Upper lobe of left lung (tissue), 6 donors: ENCODE data around the gene DNLZ. TPM values are rescaled to one million over a fixed set of nuclear protein-coding genes. Genes with fewer than 3 reads are reported as not detected.
A peak's percentile ranks its signal among the peaks of the same experiment; 100 is the strongest.

Experiments
- ATAC-seq, 2 donors: fragments of 200-7000 bp; cut with Tn5 transposase; one replicate each; pipeline ENCODE4 v1.9.1; 2022; ENCODE audit warnings: mild to moderate bottlenecking in 2 of 2, moderate library complexity in 2 of 2; ENCODE audit not compliant: low FRiP score in 2 of 2
- DNase-seq, 2 donors: peaks; one replicate each; pipeline ENCODE4 v3.0.0-alpha.2; 2019 to 2020
- H3K27ac ChIP-seq, 4 donors: fragments of 200-600 bp; sonication (generic); one replicate each; pipeline ENCODE4 v1.5.1; 2016 to 2019
- H3K27me3 ChIP-seq, 4 donors: fragments of 200-600 bp; sonication (generic); one replicate each; pipeline ENCODE4 v1.5.1; 2017 to 2019
- H3K36me3 ChIP-seq, 4 donors: fragments of 200-600 bp; sonication (generic); one replicate each; pipeline ENCODE4 v1.5.1; 2016 to 2019
- H3K4me1 ChIP-seq, 4 donors: fragments of 200-600 bp; sonication (generic); one replicate each; pipeline ENCODE4 v1.5.1; 2018 to 2019
- H3K4me3 ChIP-seq, 4 donors: fragments of 200-600 bp; sonication (generic); one replicate each; pipeline ENCODE4 v1.5.1; 2017 to 2019; ENCODE audit warnings: mild to moderate bottlenecking in 2 of 4, moderate library complexity in 1 of 4
- H3K9me3 ChIP-seq, 4 donors: fragments of 200-600 bp; sonication (generic); one replicate each; pipeline ENCODE4 v1.5.1; 2018 to 2019
- EP300 ChIP-seq, 4 donors: sonication (generic); formaldehyde crosslinking; IDR thresholded peaks; one replicate each; pipeline ENCODE4 v1.5.1; 2017; ENCODE audit warnings: antibody characterized with exemption in 4 of 4, control low read depth in 2 of 4
- POLR2A ChIP-seq, 4 donors: fragments of 450-650 bp; IDR thresholded peaks; one replicate each; pipeline ENCODE4 v1.5.1; 2016 to 2017; ENCODE audit warnings: antibody characterized with exemption in 4 of 4, mild to moderate bottlenecking in 2 of 4
- POLR2AphosphoS5 ChIP-seq, 2 donors: sonication (generic); formaldehyde crosslinking; IDR thresholded peaks; one replicate each; pipeline ENCODE4 v1.5.1; 2017; ENCODE audit warnings: antibody characterized with exemption in 2 of 2
- WGBS, 2 donors: methylation state at CpG; one replicate each; pipeline ENCODE4 v1.1.5; 2017 to 2018; 5-methylcytosine and 5-hydroxymethylcytosine counted together
- total RNA-seq, 6 donors: library from RNA; depleted of rRNA in 4 of 6; stranded (reverse); fragments of >200 nt in 4 of 6; gene quantifications; one replicate each; pipeline versions ENCODE4 v1.1.0 to v1.2.1, GENCODE V29; 2016 to 2021
- TF ChIP-seq, protein P1 (sequence below), 6 experiments: fragments of 450-650 bp in 4 of 6; fragments of 200-600 bp in 2 of 6; sonication (generic) in 2 of 6; IDR thresholded peaks; one replicate each; pipeline ENCODE4 v1.5.1; 2016 to 2019; ENCODE audit warnings: antibody characterized with exemption in 6 of 6
- donor health status: DM: no; HTN: no; CAD: no; lungs with moderate emphysema.
- donor health status: DM: no; HTN: yes; CAD: no; lungs with severe emphysema.

The DNLZ gene
- total RNA-seq, 6 donors from 2014 or later, result 5.2 to 35.9 (median 19.4) TPM

DNA sequence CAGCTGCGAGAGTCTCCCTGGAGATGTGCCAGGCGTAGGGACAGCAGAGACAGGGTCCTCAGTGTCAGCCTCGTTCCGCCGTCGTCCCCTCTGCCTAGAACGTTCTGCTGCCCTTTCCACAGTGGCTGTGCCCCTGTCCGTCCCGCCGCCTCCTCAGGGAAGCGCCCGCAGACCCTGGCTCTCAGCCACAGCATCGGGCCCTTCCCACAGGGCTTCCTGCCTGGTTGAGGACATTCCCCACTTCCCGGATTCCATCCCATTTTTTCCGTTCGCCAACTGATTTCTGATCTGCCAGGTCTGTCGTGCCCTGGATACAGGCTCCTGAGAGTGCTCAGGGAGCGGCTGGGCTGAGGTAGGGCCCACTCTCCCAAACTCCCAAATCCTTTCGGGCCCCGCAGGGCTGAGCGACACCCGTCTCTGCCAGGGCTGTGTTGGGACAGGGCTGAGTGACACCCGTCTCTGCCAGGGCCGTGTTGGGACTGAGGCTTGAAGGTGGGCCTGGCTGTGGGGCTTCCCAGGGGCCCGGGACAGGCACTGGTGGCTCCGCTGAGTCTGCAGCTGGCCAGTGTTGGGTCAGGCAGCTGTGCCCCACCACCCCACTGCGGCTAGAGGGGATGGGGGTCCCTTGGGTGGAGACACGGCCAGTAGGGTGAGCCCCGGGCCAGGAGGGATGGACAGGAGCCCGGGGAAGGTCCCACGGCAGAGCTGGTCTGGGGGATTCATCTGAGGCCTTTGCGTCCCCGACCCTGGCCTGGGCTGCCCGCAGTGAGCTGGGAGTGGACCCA, 15.9 kb downstream of the DNLZ start:
- DNase-seq (no peak), ATAC-seq (no peak)
- WGBS, 2 donors, result 67 to 74% methylated on average over 11 to 28 of the region's 34 CpGs
- no peak overlapping the region for H3K4me3 ChIP-seq
- H3K27me3 ChIP-seq, result no peaks in the 10 kb centered on the region
- peak overlapping the region in 3 of 4 donors; percentile 15 to 83 (median 79) for H3K27ac ChIP-seq
- H3K36me3 ChIP-seq, result peaks cover 0 to 6% (median 0%) of the 10 kb centered on the region in 4 donors
- no peak for TF ChIP-seq POLR2AphosphoS5 (IDR thresholded peaks at IDR 0.05)
- no peak for TF ChIP-seq POLR2A (IDR thresholded peaks at IDR 0.05)
- no peak for TF ChIP-seq EP300 (IDR thresholded peaks at IDR 0.05)
- TF ChIP-seq, protein P1, sequence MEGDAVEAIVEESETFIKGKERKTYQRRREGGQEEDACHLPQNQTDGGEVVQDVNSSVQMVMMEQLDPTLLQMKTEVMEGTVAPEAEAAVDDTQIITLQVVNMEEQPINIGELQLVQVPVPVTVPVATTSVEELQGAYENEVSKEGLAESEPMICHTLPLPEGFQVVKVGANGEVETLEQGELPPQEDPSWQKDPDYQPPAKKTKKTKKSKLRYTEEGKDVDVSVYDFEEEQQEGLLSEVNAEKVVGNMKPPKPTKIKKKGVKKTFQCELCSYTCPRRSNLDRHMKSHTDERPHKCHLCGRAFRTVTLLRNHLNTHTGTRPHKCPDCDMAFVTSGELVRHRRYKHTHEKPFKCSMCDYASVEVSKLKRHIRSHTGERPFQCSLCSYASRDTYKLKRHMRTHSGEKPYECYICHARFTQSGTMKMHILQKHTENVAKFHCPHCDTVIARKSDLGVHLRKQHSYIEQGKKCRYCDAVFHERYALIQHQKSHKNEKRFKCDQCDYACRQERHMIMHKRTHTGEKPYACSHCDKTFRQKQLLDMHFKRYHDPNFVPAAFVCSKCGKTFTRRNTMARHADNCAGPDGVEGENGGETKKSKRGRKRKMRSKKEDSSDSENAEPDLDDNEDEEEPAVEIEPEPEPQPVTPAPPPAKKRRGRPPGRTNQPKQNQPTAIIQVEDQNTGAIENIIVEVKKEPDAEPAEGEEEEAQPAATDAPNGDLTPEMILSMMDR (IDR thresholded peaks at IDR 0.05), result no peak
- peaks cover 32 to 56% (median 38%) of the 10 kb centered on the region in 4 donors for H3K4me1 ChIP-seq
- H3K9me3 ChIP-seq, result no peaks in the 10 kb centered on the region

DNA sequence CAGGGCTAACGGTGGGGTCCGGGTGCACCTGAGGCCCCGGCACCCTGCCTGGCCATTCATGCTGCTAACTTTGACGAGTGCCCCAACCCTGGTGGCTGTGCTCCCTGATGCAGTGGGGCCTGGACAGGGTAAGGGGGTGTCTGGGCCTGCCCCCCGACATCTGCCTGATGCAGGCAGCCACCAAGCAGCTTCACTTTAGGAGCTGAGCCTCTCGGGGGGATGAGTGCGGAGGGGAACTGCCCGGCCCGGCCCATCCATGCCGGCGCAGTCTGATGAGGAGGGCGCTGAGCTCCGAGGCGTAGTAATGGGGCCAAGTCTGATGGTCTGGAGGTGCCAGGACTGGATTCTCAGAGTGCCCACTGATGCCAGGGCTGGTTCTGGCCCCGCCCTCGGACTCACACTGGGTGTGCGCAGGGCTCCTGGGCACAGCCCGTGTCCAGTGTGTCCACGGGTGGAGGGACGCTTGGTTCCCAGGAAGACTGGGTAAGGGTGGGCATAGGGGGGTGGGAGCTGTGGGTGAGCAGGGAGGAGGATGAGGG, 16.5 kb downstream of the DNLZ start:
- no peaks in the 10 kb centered on the region for H3K9me3 ChIP-seq
- no peaks in the 10 kb centered on the region for H3K27me3 ChIP-seq
- peak overlapping the region in 3 of 4 donors; percentile 66 to 83 (median 79) for H3K27ac ChIP-seq
- no peak for ATAC-seq
- 88 to 100% methylated on average over 1 to 18 of the region's 20 CpGs for WGBS, 2 donors
- peaks cover 39 to 59% (median 42%) of the 10 kb centered on the region in 4 donors for H3K4me1 ChIP-seq
- H3K4me3 ChIP-seq, result no peak overlapping the region
- DNase-seq, result no peak
- H3K36me3 ChIP-seq, result peaks cover 0 to 6% (median 0%) of the 10 kb centered on the region in 4 donors
- TF ChIP-seq EP300 (IDR thresholded peaks at IDR 0.05), result no peak
- TF ChIP-seq, protein P1 (IDR thresholded peaks at IDR 0.05), result no peak

DNA sequence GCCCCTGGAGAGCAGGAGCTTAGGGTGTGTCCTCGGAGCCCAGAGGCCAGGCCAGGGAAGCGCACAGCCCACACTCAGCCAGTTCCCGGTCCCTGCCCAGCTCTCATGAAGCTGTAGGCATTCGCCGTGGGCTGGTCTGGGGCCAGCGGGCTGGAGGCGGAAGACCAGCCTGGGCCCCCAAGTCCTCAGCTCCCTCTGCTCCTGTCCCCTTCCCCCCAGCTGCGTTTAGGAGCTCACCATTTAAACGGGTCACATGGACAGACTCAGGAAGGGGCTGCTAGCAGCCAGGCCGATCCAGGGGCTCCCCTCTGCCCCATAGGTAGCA, 17.4 kb downstream of the DNLZ start:
- no peak for ATAC-seq
- no peaks in the 10 kb centered on the region for H3K27me3 ChIP-seq
- H3K9me3 ChIP-seq, result no peaks in the 10 kb centered on the region
- H3K4me1 ChIP-seq, result peaks cover 40 to 63% (median 44%) of the 10 kb centered on the region in 4 donors
- peak overlapping the region; percentile 56 to 83 (median 72) for H3K27ac ChIP-seq
- DNase-seq, result no peak
- TF ChIP-seq POLR2AphosphoS5 (IDR thresholded peaks at IDR 0.05) (no peak), EP300 (IDR thresholded peaks at IDR 0.05) (no peak), POLR2A (IDR thresholded peaks at IDR 0.05) (no peak)
- TF ChIP-seq, protein P1 (IDR thresholded peaks at IDR 0.05), result no peak
- peak overlapping the region in 3 of 4 donors; percentile 16 to 33 (median 21) for H3K4me3 ChIP-seq
- WGBS, 2 donors, result 27 to 62% methylated on average over 2 to 6 of the region's 10 CpGs
- H3K36me3 ChIP-seq, result peaks cover 0 to 6% (median 0%) of the 10 kb centered on the region in 4 donors

DNA sequence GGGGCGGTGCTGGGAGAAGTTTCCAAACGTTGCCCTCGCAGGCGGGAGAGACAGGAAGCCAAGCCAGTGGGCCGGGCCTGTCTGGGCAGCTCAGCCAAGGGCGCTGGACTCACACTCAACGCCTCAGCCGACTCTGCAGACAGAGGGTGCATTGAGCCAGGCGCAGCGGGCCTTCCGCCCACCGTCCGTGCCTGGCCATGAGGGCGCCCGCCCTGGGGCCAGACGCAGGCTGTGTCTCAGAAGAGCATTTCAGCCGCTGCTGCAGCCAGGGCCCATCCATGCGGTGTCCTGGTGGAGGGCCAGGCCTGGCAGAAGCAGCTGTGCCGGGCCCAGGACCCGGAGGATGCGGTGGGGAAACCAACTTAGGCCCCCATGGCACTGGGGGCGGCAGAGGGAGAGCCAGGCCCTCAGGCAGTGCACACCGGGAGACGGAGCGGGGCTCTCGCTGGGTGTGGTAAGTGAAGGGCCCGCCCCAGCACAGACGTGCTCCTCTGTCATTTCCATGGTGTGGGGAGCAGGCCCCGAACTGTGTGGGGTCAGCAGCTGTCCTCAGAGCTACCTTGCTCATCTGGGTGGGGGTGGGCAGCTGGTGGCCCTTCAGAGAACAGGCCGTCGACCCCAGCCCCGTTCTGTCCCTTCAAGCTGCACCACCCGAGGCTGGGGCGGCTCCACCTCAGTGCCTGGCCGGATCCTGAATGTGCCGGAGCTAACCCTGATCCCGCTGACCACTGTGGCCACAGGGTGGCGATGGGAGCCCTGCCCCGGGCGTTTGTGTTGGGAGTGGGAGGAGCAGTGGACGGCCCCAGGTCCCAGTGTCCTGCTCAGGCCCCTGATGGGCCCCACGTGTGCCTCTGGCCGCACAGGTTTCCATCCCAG, 18.0 kb downstream of the DNLZ start:
- H3K36me3 ChIP-seq, result peaks cover 0 to 6% (median 0%) of the 10 kb centered on the region in 4 donors
- H3K9me3 ChIP-seq, result no peaks in the 10 kb centered on the region
- H3K27me3 ChIP-seq, result no peaks in the 10 kb centered on the region
- 48 to 61% methylated on average over 9 to 36 of the region's 43 CpGs for WGBS, 2 donors
- no peak for TF ChIP-seq EP300 (IDR thresholded peaks at IDR 0.05)
- TF ChIP-seq POLR2AphosphoS5 (IDR thresholded peaks at IDR 0.05), result peak in 1 of 2 donors; percentile 16
- TF ChIP-seq, protein P1 (IDR thresholded peaks at IDR 0.05), result peak; percentile 44 to 71 (median 56)
- no peak for TF ChIP-seq POLR2A (IDR thresholded peaks at IDR 0.05)
- peak overlapping the region in 3 of 4 donors; percentile 16 to 33 (median 21) for H3K4me3 ChIP-seq
- ATAC-seq, result peak; percentile 69 to 77
- DNase-seq, result peak; percentile 79 to 90
- peaks cover 40 to 63% (median 44%) of the 10 kb centered on the region in 4 donors for H3K4me1 ChIP-seq
- peak overlapping the region; percentile 56 to 83 (median 72) for H3K27ac ChIP-seq
